ENCODE data around the gene NDUFA11.

- TF ChIP-seq ZBTB14 (CRISPR knock-in tag; IDR thresholded peaks at IDR 0.05), result no peak
- TF ChIP-seq HDAC2 (CRISPR knock-in tag; IDR thresholded peaks at IDR 0.05), result no peak
- no peak for TF ChIP-seq GABPA (IDR thresholded peaks at IDR 0.05; ENCODE audit: low read depth, low read length)
- TF ChIP-seq GABPA (CRISPR knock-in tag; IDR thresholded peaks at IDR 0.05; ENCODE audit: low read depth), result no peak
- no peak for TF ChIP-seq CEBPB (IDR thresholded peaks at IDR 0.05; ENCODE audit: borderline replicate concordance, low read depth, low read length)
- TF ChIP-seq POLR2AphosphoS5 (IDR thresholded peaks at IDR 0.05; ENCODE audit: low read depth, low read length), result no peak
- TF ChIP-seq ETS1 (CRISPR knock-in tag; IDR thresholded peaks at IDR 0.05), result no peak
- TF ChIP-seq FOXK1 (CRISPR knock-in tag; IDR thresholded peaks at IDR 0.05; ENCODE audit: borderline replicate concordance, low read depth), result no peak
- no peak for TF ChIP-seq ZHX1 (CRISPR knock-in tag; IDR thresholded peaks at IDR 0.05; ENCODE audit: low read depth)
- TF ChIP-seq ATF7 (IDR thresholded peaks at IDR 0.05), result no peak
- TF ChIP-seq ATF7 (CRISPR knock-in tag; IDR thresholded peaks at IDR 0.05), result no peak
- no peak for TF ChIP-seq MXI1 (IDR thresholded peaks at IDR 0.05; ENCODE audit: borderline replicate concordance, low read depth, low read length)
Measured at GRCh38 chr19:5941673-5942072, 38.1 kb upstream of the NDUFA11 start.
